Nephron progenitor cell (in vitro differentiated cells): ENCODE measurements around the gene DCBLD1.

Source experiments
- DNase-seq: peaks from one replicate; pipeline ENCODE4 v3.0.0; 2021
- H3K27ac Mint-ChIP-seq: 2 replicates; pipeline ENCODE4 v1.8.0; 2021; ENCODE audit warnings: mild to moderate bottlenecking, moderate library complexity, mixed read lengths
- H3K27me3 Mint-ChIP-seq: 2 replicates; pipeline ENCODE4 v1.8.0; 2021; ENCODE audit warnings: mild to moderate bottlenecking, low read depth, mixed read lengths; ENCODE audit not compliant: poor library complexity
- H3K36me3 Mint-ChIP-seq: 2 replicates; pipeline ENCODE4 v1.8.0; 2021; ENCODE audit warnings: low read depth, mixed read lengths
- H3K4me1 Mint-ChIP-seq: 2 replicates; pipeline ENCODE4 v1.8.0; 2021; ENCODE audit warnings: mixed read lengths
- H3K4me3 Mint-ChIP-seq: 2 replicates; pipeline ENCODE4 v1.8.0; 2021; ENCODE audit warnings: mild to moderate bottlenecking, moderate library complexity, mixed read lengths
- H3K9me3 Mint-ChIP-seq: 2 replicates; pipeline ENCODE4 v1.8.0; 2021; ENCODE audit warnings: mild to moderate bottlenecking, moderate library complexity, mixed read lengths
- TF ChIP-seq, protein P1 (sequence below): fragments of 200-600 bp; sonication (generic); IDR thresholded peaks from 2 replicates; pipeline ENCODE4 v1.5.0; 2021; ENCODE audit warnings: antibody characterized with exemption

Gene DCBLD1

GRCh38 chr6:117568831-117569410 is 86.4 kb downstream of the DCBLD1 start:
- no peak overlapping the region for H3K4me3 Mint-ChIP-seq
- H3K4me1 Mint-ChIP-seq, result no peaks in the 10 kb centered on the region
- DNase-seq, result no peak
- TF ChIP-seq, protein P1, sequence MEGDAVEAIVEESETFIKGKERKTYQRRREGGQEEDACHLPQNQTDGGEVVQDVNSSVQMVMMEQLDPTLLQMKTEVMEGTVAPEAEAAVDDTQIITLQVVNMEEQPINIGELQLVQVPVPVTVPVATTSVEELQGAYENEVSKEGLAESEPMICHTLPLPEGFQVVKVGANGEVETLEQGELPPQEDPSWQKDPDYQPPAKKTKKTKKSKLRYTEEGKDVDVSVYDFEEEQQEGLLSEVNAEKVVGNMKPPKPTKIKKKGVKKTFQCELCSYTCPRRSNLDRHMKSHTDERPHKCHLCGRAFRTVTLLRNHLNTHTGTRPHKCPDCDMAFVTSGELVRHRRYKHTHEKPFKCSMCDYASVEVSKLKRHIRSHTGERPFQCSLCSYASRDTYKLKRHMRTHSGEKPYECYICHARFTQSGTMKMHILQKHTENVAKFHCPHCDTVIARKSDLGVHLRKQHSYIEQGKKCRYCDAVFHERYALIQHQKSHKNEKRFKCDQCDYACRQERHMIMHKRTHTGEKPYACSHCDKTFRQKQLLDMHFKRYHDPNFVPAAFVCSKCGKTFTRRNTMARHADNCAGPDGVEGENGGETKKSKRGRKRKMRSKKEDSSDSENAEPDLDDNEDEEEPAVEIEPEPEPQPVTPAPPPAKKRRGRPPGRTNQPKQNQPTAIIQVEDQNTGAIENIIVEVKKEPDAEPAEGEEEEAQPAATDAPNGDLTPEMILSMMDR, result no peak
- no peaks in the 10 kb centered on the region for H3K27me3 Mint-ChIP-seq
- H3K36me3 Mint-ChIP-seq, result peaks cover 31% of the 10 kb centered on the region
- no peaks in the 10 kb centered on the region for H3K9me3 Mint-ChIP-seq
- no peak overlapping the region for H3K27ac Mint-ChIP-seq

DNA sequence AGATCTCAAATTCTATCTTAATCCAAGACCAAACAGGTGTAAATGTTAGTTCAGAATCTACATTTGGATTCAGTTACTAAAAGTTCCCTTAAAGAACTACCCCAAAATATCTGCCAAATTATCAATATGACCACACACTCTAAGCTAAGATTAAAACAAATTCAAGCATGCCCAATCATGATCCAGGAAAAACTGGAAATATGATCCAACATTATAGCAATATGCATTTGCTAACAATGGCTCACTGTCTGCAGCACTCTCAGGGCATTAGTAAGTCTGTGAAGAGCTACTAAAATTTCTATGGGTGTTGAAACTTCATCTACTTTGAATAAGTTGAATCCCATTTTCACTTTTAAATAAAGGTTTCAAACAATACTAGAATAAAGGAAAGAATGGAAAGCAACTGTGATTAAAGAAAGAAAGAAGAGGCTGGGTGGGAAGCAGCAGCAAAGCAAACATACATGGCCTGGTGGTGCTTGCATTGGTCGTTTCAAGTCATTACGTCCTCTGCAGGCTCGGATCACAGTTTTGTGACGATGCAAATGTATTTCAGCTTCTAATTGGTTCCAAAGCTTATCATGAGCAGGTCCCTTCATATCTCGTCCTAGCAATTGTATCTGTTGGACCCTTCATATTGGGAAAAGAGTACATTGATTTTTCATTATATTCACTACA is 90.7 kb downstream of the DCBLD1 start:
- H3K36me3 Mint-ChIP-seq, result peaks cover 45% of the 10 kb centered on the region
- H3K4me1 Mint-ChIP-seq, result no peaks in the 10 kb centered on the region
- TF ChIP-seq, protein P1, result no peak
- H3K4me3 Mint-ChIP-seq, result no peak overlapping the region
- H3K9me3 Mint-ChIP-seq, result no peaks in the 10 kb centered on the region
- H3K27ac Mint-ChIP-seq, result no peak overlapping the region
- DNase-seq, result no peak
- no peaks in the 10 kb centered on the region for H3K27me3 Mint-ChIP-seq

GRCh38 chr6:117574198-117574597 is 91.7 kb downstream of the DCBLD1 start:
- no peak for DNase-seq
- H3K27ac Mint-ChIP-seq, result no peak overlapping the region
- no peak overlapping the region for H3K4me3 Mint-ChIP-seq
- H3K36me3 Mint-ChIP-seq, result peaks cover 47% of the 10 kb centered on the region
- no peaks in the 10 kb centered on the region for H3K9me3 Mint-ChIP-seq
- H3K4me1 Mint-ChIP-seq, result no peaks in the 10 kb centered on the region
- TF ChIP-seq, protein P1, result no peak
- no peaks in the 10 kb centered on the region for H3K27me3 Mint-ChIP-seq

- Mint-ChIP-seq H3K9me3 (peaks cover 48% of the 10 kb centered on the region), H3K36me3 (peaks cover 63% of the 10 kb centered on the region), H3K4me3 (no peak overlapping the region), H3K27ac (no peak overlapping the region), H3K4me1 (no peaks in the 10 kb centered on the region), H3K27me3 (no peaks in the 10 kb centered on the region)
- TF ChIP-seq, protein P1, result no peak
- DNase-seq, result no peak
Measured at GRCh38 chr6:117585647-117586046, 103.2 kb downstream of the DCBLD1 start.

DNA sequence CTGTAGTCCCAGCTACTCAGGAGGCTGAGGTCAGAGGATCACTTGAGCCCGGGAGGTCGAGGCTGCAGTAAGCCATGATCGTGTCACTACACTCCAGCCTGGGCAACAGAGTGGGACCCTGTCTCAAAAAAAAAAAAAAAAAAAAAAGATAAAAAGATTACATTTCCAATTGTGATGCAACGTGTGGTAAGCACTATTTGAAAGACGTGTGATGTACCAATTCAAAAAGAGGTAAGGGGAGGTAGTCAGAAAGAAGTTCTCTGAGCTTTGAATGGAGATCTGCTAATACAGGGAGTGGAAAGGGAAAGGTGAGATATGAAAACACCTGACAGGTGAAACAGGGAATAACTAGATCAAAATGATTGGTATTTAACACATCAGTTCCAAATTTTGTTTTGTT is 108.0 kb downstream of the DCBLD1 start:
- TF ChIP-seq, protein P1, result no peak
- Mint-ChIP-seq H3K4me3 (no peak overlapping the region), H3K4me1 (no peaks in the 10 kb centered on the region), H3K36me3 (peaks cover 21% of the 10 kb centered on the region), H3K27ac (no peak overlapping the region), H3K27me3 (no peaks in the 10 kb centered on the region), H3K9me3 (peaks cover 35% of the 10 kb centered on the region)
- DNase-seq, result no peak

DNA sequence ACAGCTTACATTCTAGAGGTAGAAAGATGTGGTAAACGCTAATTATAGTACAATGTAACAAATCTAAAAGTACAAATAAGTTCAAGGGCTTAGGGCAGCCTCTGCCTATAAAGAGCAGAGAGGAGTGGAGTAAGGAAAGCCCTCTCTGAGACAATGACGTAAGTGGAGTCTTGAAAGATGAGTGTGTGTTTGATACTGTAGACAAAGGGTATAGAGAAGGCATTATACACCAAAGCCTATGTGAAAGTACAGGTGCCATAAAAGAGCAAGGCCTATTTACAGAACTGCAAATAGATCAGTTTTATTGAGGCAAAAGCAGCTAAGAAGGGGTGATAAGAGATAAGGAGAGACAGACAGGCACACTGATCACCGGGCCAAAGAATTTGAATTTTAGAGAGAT is 108.9 kb downstream of the DCBLD1 start:
- Mint-ChIP-seq H3K27me3 (no peaks in the 10 kb centered on the region), H3K36me3 (peaks cover 13% of the 10 kb centered on the region), H3K4me3 (no peak overlapping the region), H3K27ac (no peak overlapping the region), H3K9me3 (peaks cover 32% of the 10 kb centered on the region), H3K4me1 (no peaks in the 10 kb centered on the region)
- no peak for DNase-seq
- TF ChIP-seq, protein P1, result no peak
